MCF 10A (cell line): Measurements from ENCODE around the gene CGNL1. TPM values are rescaled to one million over a fixed set of nuclear protein-coding genes. Genes with fewer than 3 reads are reported as not detected.

Experiments
- BruUV-seq: library from RNA; stranded (reverse); fragments of 400-500 nt; replicated peaks from 2 replicates; lab custom pipeline; 2021; lab: Mats Ljungman, UMichigan
- CTCF ChIA-PET: fragments of 300-600 bp; sonication (Branson Sonifier 250); formaldehyde crosslinking; extraction: SDS; loops from one replicate; lab custom pipeline; 2021; ENCODE audit warnings: antibody characterized with exemption, inconsistent platforms; lab: Yijun Ruan, JAX
- POLR2A ChIA-PET: fragments of 300-600, 350-650 bp; sonication (Branson Sonifier 250); formaldehyde crosslinking; extraction: SDS; loops from one replicate; lab custom pipeline; 2020; ENCODE audit warnings: antibody characterized with exemption, inconsistent platforms; lab: Yijun Ruan, JAX
- DNase-seq: peaks from one replicate; pipeline ENCODE4 v3.0.0-alpha.2; 2018; ENCODE audit not compliant: unreplicated experiment
- H3K27ac Mint-ChIP-seq: one replicate; pipeline ENCODE4 v1.8.0; 2022; ENCODE audit warnings: mild to moderate bottlenecking, low read depth, mixed read lengths; ENCODE audit not compliant: unreplicated experiment
- H3K27me3 Mint-ChIP-seq: one replicate; pipeline ENCODE4 v1.8.0; 2022; ENCODE audit warnings: mixed read lengths; ENCODE audit not compliant: insufficient read depth, unreplicated experiment
- H3K36me3 Mint-ChIP-seq: one replicate; pipeline ENCODE4 v1.8.0; 2022; ENCODE audit warnings: mild to moderate bottlenecking, moderate library complexity, mixed read lengths; ENCODE audit not compliant: insufficient read depth, unreplicated experiment
- H3K4me1 Mint-ChIP-seq: one replicate; pipeline ENCODE4 v1.8.0; 2022; ENCODE audit warnings: mixed read lengths; ENCODE audit not compliant: insufficient read depth, unreplicated experiment
- H3K4me3 Mint-ChIP-seq: one replicate; pipeline ENCODE4 v1.8.0; 2022; ENCODE audit warnings: mild to moderate bottlenecking, moderate library complexity, mixed read lengths; ENCODE audit not compliant: unreplicated experiment
- H3K9me3 Mint-ChIP-seq: one replicate; pipeline ENCODE4 v1.8.0; 2022; ENCODE audit warnings: mixed read lengths; ENCODE audit not compliant: unreplicated experiment
- CTCF ChIP-seq: fragments of 200-600 bp; IDR thresholded peaks from one replicate; pipeline ENCODE4 v1.8.0; 2022; ENCODE audit warnings: antibody characterized with exemption, mild to moderate bottlenecking; ENCODE audit not compliant: unreplicated experiment
- intact Hi-C: fragments of 100-400 bp; cut with micrococcal nuclease; formaldehyde crosslinking; loops from 2 replicates; pipeline ENCODE4 v1.14.1; 2022
- total RNA-seq: library from RNA; stranded (reverse); gene quantifications from 2 replicates; pipeline ENCODE4 v1.2.3, GENCODE V29; 2022

Gene CGNL1
- total RNA-seq, 1 experiment from 2014 or later: 0.05 TPM

GRCh38 chr15:57422113-57422754 lies 45.9 kb downstream of the CGNL1 start:
- no peak for DNase-seq
- POLR2A ChIA-PET: interaction anchor here (0.5 to 0.7 kb wide), 2 partner anchors 10 to 34 kb away, joined by 3 read pairs; no protein-coding TSS in a partner anchor
- no peaks in the 10 kb centered on the region for H3K9me3 Mint-ChIP-seq
- no peak overlapping the region for H3K4me3 Mint-ChIP-seq
- no peaks in the 10 kb centered on the region for H3K4me1 Mint-ChIP-seq
- CTCF ChIA-PET: interaction anchor here (0.6 kb wide), 1 partner anchor 12 kb away, joined by 3 read pairs; no protein-coding TSS in a partner anchor
- no peak for TF ChIP-seq CTCF
- no peaks in the 10 kb centered on the region for H3K36me3 Mint-ChIP-seq
- intact Hi-C loops: no loop called here
- H3K27ac Mint-ChIP-seq: no peak overlapping the region
- no TSS peak for BruUV-seq
- peaks cover 12% of the 10 kb centered on the region for H3K27me3 Mint-ChIP-seq

GRCh38 chr15:57423599-57424140 lies 47.4 kb downstream of the CGNL1 start:
- Mint-ChIP-seq H3K36me3 (no peaks in the 10 kb centered on the region), H3K4me3 (no peak overlapping the region), H3K27ac (no peak overlapping the region), H3K4me1 (no peaks in the 10 kb centered on the region), H3K27me3 (peaks cover 12% of the 10 kb centered on the region), H3K9me3 (no peaks in the 10 kb centered on the region)
- BruUV-seq: no TSS peak
- DNase-seq: no peak
- no peak for TF ChIP-seq CTCF
- ChIA-PET POLR2A (no interaction called here), CTCF (no interaction called here)
- intact Hi-C loops: no loop called here

- intact Hi-C loops: no loop called here
- Mint-ChIP-seq H3K27me3 (peaks cover 12% of the 10 kb centered on the region), H3K9me3 (no peaks in the 10 kb centered on the region), H3K4me3 (no peak overlapping the region), H3K36me3 (no peaks in the 10 kb centered on the region), H3K27ac (no peak overlapping the region), H3K4me1 (no peaks in the 10 kb centered on the region)
- BruUV-seq: no TSS peak
- no peak for TF ChIP-seq CTCF
- ChIA-PET POLR2A (no interaction called here), CTCF (no interaction called here)
- DNase-seq: no peak
Measured at GRCh38 chr15:57424628-57425405, 48.5 kb downstream of the CGNL1 start.

GRCh38 chr15:57425842-57426241 lies 49.5 kb downstream of the CGNL1 start:
- TF ChIP-seq CTCF: no peak
- CTCF ChIA-PET: interaction anchor here (0.6 kb wide), 1 partner anchor 67 kb away, joined by 3 read pairs; no protein-coding TSS in a partner anchor
- POLR2A ChIA-PET: no interaction called here
- Mint-ChIP-seq H3K27ac (no peak overlapping the region), H3K4me1 (no peaks in the 10 kb centered on the region), H3K9me3 (no peaks in the 10 kb centered on the region), H3K4me3 (no peak overlapping the region), H3K36me3 (no peaks in the 10 kb centered on the region), H3K27me3 (peaks cover 12% of the 10 kb centered on the region)
- DNase-seq: no peak
- no TSS peak for BruUV-seq
- intact Hi-C loops: no loop called here
